Osteoblast (primary cell): ENCODE results near the gene TCF7L2. TPM values are rescaled to one million over a fixed set of nuclear protein-coding genes. Genes with fewer than 3 reads are reported as not detected.
A peak's percentile ranks its signal among the peaks of the same experiment; 100 is the strongest.

Experiments used
- DNase-seq: peaks from one replicate; pipeline ENCODE4 v3.0.0; 2011; ENCODE audit warnings: low spot score, mixed read lengths; ENCODE audit not compliant: insufficient read length; ENCODE audit errors: missing footprints
- H2AFZ ChIP-seq: 2 replicates; pipeline ENCODE4 v1.6.0; 2011; ENCODE audit warnings: mild to moderate bottlenecking, low read length
- H3K27ac ChIP-seq: 2 replicates; pipeline ENCODE4 v1.5.1; 2011; ENCODE audit warnings: mild to moderate bottlenecking, low read depth, low read length, moderate library complexity
- H3K27me3 ChIP-seq: 2 replicates; pipeline ENCODE4 v1.6.0; 2012; ENCODE audit warnings: mild to moderate bottlenecking, control low read depth, inconsistent platforms, low read length, moderate library complexity; ENCODE audit not compliant: insufficient read depth
- H3K36me3 ChIP-seq: 2 replicates; pipeline ENCODE4 v1.5.1; 2011; ENCODE audit warnings: mild to moderate bottlenecking, low read length, control low read depth, moderate library complexity; ENCODE audit not compliant: insufficient read depth
- H3K4me1 ChIP-seq: 2 replicates; pipeline ENCODE4 v1.5.1; 2011; ENCODE audit warnings: mild to moderate bottlenecking, low read length, control low read depth, moderate library complexity; ENCODE audit not compliant: insufficient read depth
- H3K4me2 ChIP-seq: 2 replicates; pipeline ENCODE4 v1.6.0; 2011; ENCODE audit warnings: mild to moderate bottlenecking, low read length; ENCODE audit not compliant: insufficient read depth
- H3K4me3 ChIP-seq: fragments of 200-600 bp; sonication (generic); 3 replicates; pipeline ENCODE4 v1.5.1; 2012; ENCODE audit warnings: mild to moderate bottlenecking, low read length, inconsistent platforms; ENCODE audit not compliant: insufficient read depth
- H3K79me2 ChIP-seq: 2 replicates; pipeline ENCODE4 v1.6.0; 2012; ENCODE audit warnings: mild to moderate bottlenecking, low read length, control low read depth, inconsistent platforms; ENCODE audit not compliant: insufficient read depth
- H3K9me3 ChIP-seq: 2 replicates; pipeline ENCODE4 v1.5.1; 2011; ENCODE audit warnings: low read depth, low read length, control low read depth
- H4K20me1 ChIP-seq: 2 replicates; pipeline ENCODE4 v1.6.0; 2012; ENCODE audit warnings: mild to moderate bottlenecking, low read length, control low read depth; ENCODE audit not compliant: insufficient read depth
- CTCF ChIP-seq: IDR thresholded peaks from 2 replicates; pipeline ENCODE4 v1.5.1; 2011; ENCODE audit warnings: mild to moderate bottlenecking, low read depth, low read length, moderate library complexity; ENCODE audit errors: extremely low read depth
- total RNA-seq: library from RNA; depleted of rRNA; stranded (reverse); fragments of >200 nt; gene quantifications from 2 replicates; pipeline ENCODE4 v1.2.3, GENCODE V29; 2012

Gene TCF7L2
- total RNA-seq, 1 donor = 9.0 TPM

DNA sequence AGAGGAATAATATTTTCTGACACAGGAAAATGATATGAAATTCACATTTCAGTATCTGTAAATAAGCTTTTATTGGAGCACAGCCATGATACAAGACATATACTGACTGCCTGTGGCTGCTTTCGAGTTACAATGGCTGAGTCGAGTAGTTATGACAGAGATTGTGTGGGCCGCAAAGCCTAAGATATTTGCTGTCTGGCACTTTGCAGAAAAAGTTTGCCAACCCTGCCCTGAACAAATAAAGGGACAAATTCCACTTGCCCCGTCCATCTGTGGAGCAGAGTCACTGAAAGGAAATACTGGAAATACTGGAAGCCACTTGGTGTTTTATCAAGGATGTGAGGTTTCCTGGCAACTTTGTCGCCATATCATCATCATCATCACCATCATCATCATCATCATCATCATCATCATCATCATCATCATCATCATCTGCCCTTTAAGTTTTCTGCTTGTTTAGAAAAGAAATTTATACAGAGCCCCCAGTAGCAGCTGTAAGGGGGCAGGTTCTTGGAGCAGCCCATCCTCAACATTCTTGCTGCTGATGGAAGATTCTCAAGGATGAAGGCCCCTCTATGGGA lies 85.8 kb downstream of the TCF7L2 start:
- Histone ChIP-seq H3K27ac (no peak overlapping the region), H4K20me1 (peaks cover 4% of the 10 kb centered on the region), H3K36me3 (no peaks in the 10 kb centered on the region), H3K9me3 (no peaks in the 10 kb centered on the region), H3K4me2 (no peak overlapping the region), H2AFZ (peak overlapping the region; percentile 18), H3K79me2 (peaks cover 37% of the 10 kb centered on the region), H3K4me1 (peaks cover 14% of the 10 kb centered on the region), H3K4me3 (no peak overlapping the region), H3K27me3 (no peaks in the 10 kb centered on the region)
- no peak for TF ChIP-seq CTCF
- DNase-seq = no peak

- no peak overlapping the region for H3K4me2 ChIP-seq
- no peak for TF ChIP-seq CTCF
- H3K27ac ChIP-seq = no peak overlapping the region
- no peak overlapping the region for H3K4me3 ChIP-seq
- DNase-seq = no peak
- no peak overlapping the region for H2AFZ ChIP-seq
- H3K4me1 ChIP-seq = peaks cover 14% of the 10 kb centered on the region
- H3K79me2 ChIP-seq = peaks cover 33% of the 10 kb centered on the region
- H3K27me3 ChIP-seq = no peaks in the 10 kb centered on the region
- no peaks in the 10 kb centered on the region for H3K9me3 ChIP-seq
- H4K20me1 ChIP-seq = peaks cover 2% of the 10 kb centered on the region
- no peaks in the 10 kb centered on the region for H3K36me3 ChIP-seq
Observed at GRCh38 chr10:113036619-113037018, 86.6 kb downstream of the TCF7L2 start.

DNA sequence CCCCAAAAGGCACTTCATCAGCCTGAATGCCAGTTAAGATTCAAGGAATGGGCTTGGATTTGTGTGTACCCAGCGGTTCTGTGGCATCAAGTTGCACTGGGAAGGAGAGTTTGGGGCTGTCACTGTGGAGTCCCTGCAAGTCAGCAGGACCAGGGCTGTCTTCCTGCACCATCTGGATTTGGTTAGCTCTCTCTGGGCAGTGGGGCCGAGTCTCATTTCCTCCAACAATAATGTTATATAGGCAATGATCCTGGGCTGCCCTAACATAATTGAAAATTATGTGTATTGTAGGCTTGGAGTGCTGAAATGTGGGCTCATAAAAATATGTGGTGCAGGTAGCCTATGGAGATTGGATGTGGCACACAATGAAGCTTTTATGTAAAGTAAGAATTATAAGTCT lies 87.2 kb downstream of the TCF7L2 start:
- no peak overlapping the region for H3K27ac ChIP-seq
- H3K4me1 ChIP-seq = peaks cover 14% of the 10 kb centered on the region
- no peak for DNase-seq
- H3K4me3 ChIP-seq = no peak overlapping the region
- peaks cover 27% of the 10 kb centered on the region for H3K79me2 ChIP-seq
- H3K36me3 ChIP-seq = no peaks in the 10 kb centered on the region
- H3K4me2 ChIP-seq = no peak overlapping the region
- no peak overlapping the region for H2AFZ ChIP-seq
- no peak for TF ChIP-seq CTCF
- H3K9me3 ChIP-seq = no peaks in the 10 kb centered on the region
- H4K20me1 ChIP-seq = no peaks in the 10 kb centered on the region
- H3K27me3 ChIP-seq = no peaks in the 10 kb centered on the region

DNA sequence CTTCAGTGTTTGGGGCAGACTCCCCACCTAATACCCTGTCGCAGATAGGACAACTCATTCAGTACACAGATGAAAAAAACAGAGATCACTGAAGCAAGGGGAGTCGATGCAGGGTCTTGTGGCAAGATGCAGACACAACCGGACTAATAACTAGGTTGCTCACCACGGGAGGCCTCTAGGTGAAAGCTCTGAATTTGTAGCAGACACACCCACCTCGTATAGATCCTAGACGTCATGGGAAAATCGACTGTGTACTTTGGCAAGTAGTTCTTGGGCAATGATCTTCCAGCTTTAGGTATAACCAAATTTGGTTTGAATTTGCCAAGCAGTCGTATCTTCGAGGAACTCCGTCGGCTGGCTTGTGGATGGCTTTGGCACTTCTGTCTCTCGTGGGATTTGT lies 88.1 kb downstream of the TCF7L2 start:
- Histone ChIP-seq H3K4me2 (no peak overlapping the region), H3K27ac (no peak overlapping the region), H3K4me1 (peaks cover 14% of the 10 kb centered on the region), H3K4me3 (no peak overlapping the region), H3K36me3 (no peaks in the 10 kb centered on the region), H3K27me3 (no peaks in the 10 kb centered on the region), H2AFZ (no peak overlapping the region), H3K79me2 (peaks cover 23% of the 10 kb centered on the region), H4K20me1 (no peaks in the 10 kb centered on the region), H3K9me3 (no peaks in the 10 kb centered on the region)
- no peak for DNase-seq
- no peak for TF ChIP-seq CTCF
